Natural killer cell treated with Interleukin-12 subunit alpha and Interleukin-12 subunit beta and Interleukin-15 and Interleukin-18, amount 100 ng/mL, for 72 hours (primary cell): ENCODE measurements around the gene CYTH4. TPM values are rescaled to one million over a fixed set of nuclear protein-coding genes. Genes with fewer than 3 reads are reported as not detected.
A peak's percentile ranks its signal among the peaks of the same experiment; 100 is the strongest.

Experiments
- ATAC-seq, 2 donors: fragments of 150-1000 bp; cut with Tn5 transposase in 1 of 2; sonication (Bioruptor Pico), chemical (Tn5 transposase) in 1 of 2; 2 replicates each; pipeline ENCODE4 v1.10.0; 2021
- DNase-seq: peaks from one replicate; pipeline ENCODE4 v3.0.0; 2022; ENCODE audit warnings: low spot score
- H3K27ac Mint-ChIP-seq, 2 donors: 1 replicate in 1 of 2; 2 replicates in 1 of 2; pipeline ENCODE4 v1.8.0; 2022; ENCODE audit warnings: mixed read lengths in 2 of 2, mild to moderate bottlenecking in 1 of 2, moderate library complexity in 1 of 2
- H3K27me3 Mint-ChIP-seq, 2 donors: 1 replicate in 1 of 2; 2 replicates in 1 of 2; pipeline ENCODE4 v1.8.0; 2022; ENCODE audit warnings: mixed read lengths in 2 of 2
- H3K36me3 Mint-ChIP-seq: one replicate; pipeline ENCODE4 v1.8.0; 2022; ENCODE audit warnings: mixed read lengths
- H3K4me1 Mint-ChIP-seq, 2 donors: 1 replicate in 1 of 2; 2 replicates in 1 of 2; pipeline ENCODE4 v1.8.0; 2022; ENCODE audit warnings: low read depth in 2 of 2, mixed read lengths in 2 of 2, mild to moderate bottlenecking in 1 of 2
- H3K4me3 Mint-ChIP-seq: one replicate; pipeline ENCODE4 v1.8.0; 2022; ENCODE audit warnings: mixed read lengths
- H3K9me3 Mint-ChIP-seq: 2 replicates; pipeline ENCODE4 v1.8.0; 2022; ENCODE audit warnings: mixed read lengths
- total RNA-seq, 2 donors: library from RNA; stranded (reverse); gene quantifications; one replicate each; pipeline ENCODE4 v1.2.3, GENCODE V29; 2022

Gene CYTH4
- total RNA-seq, 2 donors from 2014 or later: 36.0 to 41.1 TPM

- H3K36me3 Mint-ChIP-seq: no peaks in the 10 kb centered on the region
- no peak overlapping the region for H3K4me3 Mint-ChIP-seq
- H3K27ac Mint-ChIP-seq: peak overlapping the region; percentile 60 to 83
- DNase-seq (no peak), ATAC-seq (peak in 1 of 2 donors; percentile 33)
- H3K9me3 Mint-ChIP-seq: no peaks in the 10 kb centered on the region
- peaks cover 16 to 27% of the 10 kb centered on the region in 2 donors for H3K4me1 Mint-ChIP-seq
- peaks cover 0 to 6% of the 10 kb centered on the region in 2 donors for H3K27me3 Mint-ChIP-seq
Measured at GRCh38 chr22:37256075-37256726, 26.1 kb upstream of the CYTH4 start.

- H3K4me1 Mint-ChIP-seq: peaks cover 16 to 32% of the 10 kb centered on the region in 2 donors
- no peak overlapping the region for H3K4me3 Mint-ChIP-seq
- no peak overlapping the region for H3K27ac Mint-ChIP-seq
- H3K27me3 Mint-ChIP-seq: peaks cover 0 to 6% of the 10 kb centered on the region in 2 donors
- DNase-seq (no peak), ATAC-seq (no peak)
- no peaks in the 10 kb centered on the region for H3K9me3 Mint-ChIP-seq
- no peaks in the 10 kb centered on the region for H3K36me3 Mint-ChIP-seq
Measured at GRCh38 chr22:37258005-37258752, 24.1 kb upstream of the CYTH4 start.

GRCh38 chr22:37258753-37259401 lies 23.4 kb upstream of the CYTH4 start:
- peaks cover 0 to 6% of the 10 kb centered on the region in 2 donors for H3K27me3 Mint-ChIP-seq
- H3K4me3 Mint-ChIP-seq: no peak overlapping the region
- ATAC-seq (no peak), DNase-seq (no peak)
- no peaks in the 10 kb centered on the region for H3K9me3 Mint-ChIP-seq
- H3K4me1 Mint-ChIP-seq: peaks cover 16 to 32% of the 10 kb centered on the region in 2 donors
- H3K36me3 Mint-ChIP-seq: no peaks in the 10 kb centered on the region
- H3K27ac Mint-ChIP-seq: peak overlapping the region; percentile 43 to 83

GRCh38 chr22:37259540-37260029 lies 22.7 kb upstream of the CYTH4 start:
- no peak for DNase-seq
- ATAC-seq: no peak

GRCh38 chr22:37260155-37260795 lies 22.0 kb upstream of the CYTH4 start:
- peak overlapping the region; percentile 9 for H3K4me3 Mint-ChIP-seq
- H3K4me1 Mint-ChIP-seq: peaks cover 16 to 27% of the 10 kb centered on the region in 2 donors
- peak overlapping the region; percentile 49 to 83 for H3K27ac Mint-ChIP-seq
- no peaks in the 10 kb centered on the region for H3K36me3 Mint-ChIP-seq
- ATAC-seq: no peak
- no peaks in the 10 kb centered on the region for H3K9me3 Mint-ChIP-seq
- peaks cover 0 to 5% of the 10 kb centered on the region in 2 donors for H3K27me3 Mint-ChIP-seq
- no peak for DNase-seq

More at GRCh38 chr22:37259540-37260029, 22.7 kb upstream of the CYTH4 start:
- Mint-ChIP-seq H3K4me1 (peaks cover 16 to 32% of the 10 kb centered on the region in 2 donors), H3K9me3 (no peaks in the 10 kb centered on the region), H3K27ac (peak overlapping the region; percentile 43 to 83), H3K27me3 (peaks cover 0 to 6% of the 10 kb centered on the region in 2 donors), H3K36me3 (no peaks in the 10 kb centered on the region), H3K4me3 (no peak overlapping the region)

GRCh38 chr22:37260901-37261336 lies 21.4 kb upstream of the CYTH4 start:
- peaks cover 11 to 25% of the 10 kb centered on the region in 2 donors for H3K4me1 Mint-ChIP-seq
- H3K27me3 Mint-ChIP-seq: no peaks in the 10 kb centered on the region
- H3K27ac Mint-ChIP-seq: peak overlapping the region; percentile 49
- ATAC-seq (peak; percentile 77 to 87), DNase-seq (peak; percentile 77)
- H3K9me3 Mint-ChIP-seq: no peaks in the 10 kb centered on the region
- H3K36me3 Mint-ChIP-seq: no peaks in the 10 kb centered on the region
- H3K4me3 Mint-ChIP-seq: peak overlapping the region; percentile 9

- ATAC-seq (no peak), DNase-seq (no peak)
- Mint-ChIP-seq H3K27me3 (no peaks in the 10 kb centered on the region), H3K36me3 (no peaks in the 10 kb centered on the region), H3K27ac (peak overlapping the region in 1 of 2 donors; percentile 34), H3K4me3 (no peak overlapping the region), H3K9me3 (no peaks in the 10 kb centered on the region), H3K4me1 (peaks cover 20 to 35% of the 10 kb centered on the region in 2 donors)
Measured at GRCh38 chr22:37262346-37262745, 20.0 kb upstream of the CYTH4 start.

- Mint-ChIP-seq H3K4me3 (no peak overlapping the region), H3K27ac (no peak overlapping the region), H3K36me3 (no peaks in the 10 kb centered on the region), H3K27me3 (no peaks in the 10 kb centered on the region), H3K4me1 (peaks cover 28 to 44% of the 10 kb centered on the region in 2 donors), H3K9me3 (no peaks in the 10 kb centered on the region)
- DNase-seq: peak; percentile 42
- no peak for ATAC-seq
Measured at GRCh38 chr22:37263966-37264887, 18.1 kb upstream of the CYTH4 start.

- H3K9me3 Mint-ChIP-seq: no peaks in the 10 kb centered on the region
- peaks cover 26 to 52% of the 10 kb centered on the region in 2 donors for H3K4me1 Mint-ChIP-seq
- DNase-seq (no peak), ATAC-seq (peak; percentile 40 to 41)
- no peaks in the 10 kb centered on the region for H3K36me3 Mint-ChIP-seq
- H3K27ac Mint-ChIP-seq: peak overlapping the region; percentile 83 to 90
- H3K4me3 Mint-ChIP-seq: peak overlapping the region; percentile 90
- H3K27me3 Mint-ChIP-seq: no peaks in the 10 kb centered on the region
Measured at GRCh38 chr22:37266581-37267134, 15.7 kb upstream of the CYTH4 start.

- H3K27me3 Mint-ChIP-seq: no peaks in the 10 kb centered on the region
- H3K36me3 Mint-ChIP-seq: no peaks in the 10 kb centered on the region
- peaks cover 26 to 55% of the 10 kb centered on the region in 2 donors for H3K4me1 Mint-ChIP-seq
- ATAC-seq: peak; percentile 90 to 94
- H3K9me3 Mint-ChIP-seq: no peaks in the 10 kb centered on the region
- DNase-seq: no peak
- peak overlapping the region; percentile 83 to 90 for H3K27ac Mint-ChIP-seq
- peak overlapping the region; percentile 90 for H3K4me3 Mint-ChIP-seq
Measured at GRCh38 chr22:37267135-37267587, 15.1 kb upstream of the CYTH4 start.

GRCh38 chr22:37267661-37268413 lies 14.5 kb upstream of the CYTH4 start:
- Mint-ChIP-seq H3K27me3 (no peaks in the 10 kb centered on the region), H3K36me3 (no peaks in the 10 kb centered on the region)

More at GRCh38 chr22:37267661-37268413, 14.5 kb upstream of the CYTH4 start:
- no peak for DNase-seq
- peak overlapping the region; percentile 83 to 90 for H3K27ac Mint-ChIP-seq
- peak overlapping the region; percentile 90 for H3K4me3 Mint-ChIP-seq
- peak in 1 of 2 donors; percentile 35 for ATAC-seq
- no peaks in the 10 kb centered on the region for H3K9me3 Mint-ChIP-seq
- peaks cover 26 to 50% of the 10 kb centered on the region in 2 donors for H3K4me1 Mint-ChIP-seq
